ENCODE data around the gene PPFIBP1. TPM values are rescaled to one million over a fixed set of nuclear protein-coding genes. Genes with fewer than 3 reads are reported as not detected.

Gene PPFIBP1
- polyA plus RNA-seq, 2 of the 4 experiments (the other 2 are of a cell fraction) = 24.8 to 89.0 TPM

DNA sequence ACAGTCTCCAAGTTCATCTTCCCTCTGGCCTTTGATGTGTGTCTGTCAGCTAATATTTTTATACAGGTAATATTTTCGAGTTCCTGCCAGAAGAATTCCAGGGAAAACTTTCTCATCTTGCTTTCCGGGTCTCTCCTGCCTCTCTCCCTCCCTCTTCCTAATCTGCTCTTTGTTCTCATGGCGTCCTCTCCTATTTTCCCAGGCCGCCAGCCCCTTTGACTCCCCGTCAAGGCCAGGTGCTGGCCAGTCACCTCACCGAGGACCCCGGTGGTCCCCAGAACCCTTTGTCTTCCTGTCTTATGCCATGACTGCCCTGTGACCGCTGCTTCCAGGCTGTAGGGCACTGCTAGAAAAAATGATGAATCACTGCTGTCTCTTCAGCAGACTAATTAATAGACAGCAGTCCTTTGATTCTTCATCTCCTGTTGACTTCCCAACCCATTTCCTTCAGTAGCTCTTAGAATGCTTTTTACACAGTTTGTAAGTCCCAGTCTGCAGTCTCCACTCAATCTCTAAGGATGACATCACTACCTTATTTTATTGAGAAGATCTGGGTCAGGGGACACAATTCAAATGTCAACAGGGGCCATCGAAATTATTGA, 40.7 kb downstream of the PPFIBP1 start:
- ATAC-seq (peak in 1 of 2 experiments; percentile 65; a peak in 3 of 6 replicates), FAIRE-seq (no peak), DNase-seq (ENCODE audit: low read depth in 1 of 2, low spot score in 1 of 2) (peak in 1 of 2 experiments; percentile 17)
- H3K4me1 ChIP-seq = peaks cover 22% of the 10 kb centered on the region
- peak overlapping the region; percentile 51 for H3K4me2 ChIP-seq
- peak overlapping the region; percentile 44 to 83; a peak in 5 of 6 replicates for H3K27ac ChIP-seq
- POLR2A ChIA-PET = interaction anchor here (2.0 kb wide), 1 partner anchor 15 kb away, joined by 5 read pairs; no protein-coding TSS in a partner anchor
- H3K4me3 ChIP-seq = no peak overlapping the region
- CTCF ChIA-PET = interaction anchor here (1.6 kb wide), 1 partner anchor 15 kb away, joined by 3 read pairs; no protein-coding TSS in a partner anchor
- no peaks in the 10 kb centered on the region for H3K9me3 ChIP-seq
- no peak for TF ChIP-seq EHF (CRISPR knock-in tag; IDR thresholded peaks at IDR 0.05)
- no peak for TF ChIP-seq RAD21 (conservative IDR thresholded peaks at IDR 0.05 in 1 of 2, IDR thresholded peaks at IDR 0.05 in 1 of 2)
- TF ChIP-seq, protein P1, sequence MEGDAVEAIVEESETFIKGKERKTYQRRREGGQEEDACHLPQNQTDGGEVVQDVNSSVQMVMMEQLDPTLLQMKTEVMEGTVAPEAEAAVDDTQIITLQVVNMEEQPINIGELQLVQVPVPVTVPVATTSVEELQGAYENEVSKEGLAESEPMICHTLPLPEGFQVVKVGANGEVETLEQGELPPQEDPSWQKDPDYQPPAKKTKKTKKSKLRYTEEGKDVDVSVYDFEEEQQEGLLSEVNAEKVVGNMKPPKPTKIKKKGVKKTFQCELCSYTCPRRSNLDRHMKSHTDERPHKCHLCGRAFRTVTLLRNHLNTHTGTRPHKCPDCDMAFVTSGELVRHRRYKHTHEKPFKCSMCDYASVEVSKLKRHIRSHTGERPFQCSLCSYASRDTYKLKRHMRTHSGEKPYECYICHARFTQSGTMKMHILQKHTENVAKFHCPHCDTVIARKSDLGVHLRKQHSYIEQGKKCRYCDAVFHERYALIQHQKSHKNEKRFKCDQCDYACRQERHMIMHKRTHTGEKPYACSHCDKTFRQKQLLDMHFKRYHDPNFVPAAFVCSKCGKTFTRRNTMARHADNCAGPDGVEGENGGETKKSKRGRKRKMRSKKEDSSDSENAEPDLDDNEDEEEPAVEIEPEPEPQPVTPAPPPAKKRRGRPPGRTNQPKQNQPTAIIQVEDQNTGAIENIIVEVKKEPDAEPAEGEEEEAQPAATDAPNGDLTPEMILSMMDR (IDR thresholded peaks at IDR 0.05) = no peak
- no peak for TF ChIP-seq RARB (CRISPR knock-in tag; IDR thresholded peaks at IDR 0.05)
- no peak for TF ChIP-seq CHD4 (IDR thresholded peaks at IDR 0.05; ENCODE audit: borderline replicate concordance)
- 62% methylated on average over 9 of the region's 9 CpGs for WGBS (ENCODE audit: missing lambda C conversion rate)

DNA sequence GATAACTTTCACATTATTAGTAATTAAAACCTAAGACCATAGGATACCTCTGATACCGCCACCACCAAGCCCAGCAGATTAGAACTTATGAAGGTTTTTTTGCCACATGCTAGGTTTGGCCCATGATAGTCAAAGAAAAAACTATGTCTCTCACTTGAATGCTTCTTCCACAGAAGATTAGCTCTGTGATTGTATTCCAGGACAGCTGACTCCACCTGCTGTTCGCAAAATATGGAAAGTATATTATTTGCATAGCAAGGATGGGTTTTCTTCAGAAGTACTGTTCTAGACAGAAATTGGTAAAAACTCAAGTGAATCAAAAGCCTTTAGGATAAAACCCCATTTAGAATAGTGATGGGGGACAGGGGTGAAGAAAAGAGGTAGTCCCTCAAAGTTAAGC, 42.2 kb downstream of the PPFIBP1 start:
- ATAC-seq (no peak), DNase-seq (ENCODE audit: low read depth in 1 of 2, low spot score in 1 of 2) (no peak), FAIRE-seq (no peak)
- peaks cover 22% of the 10 kb centered on the region for H3K4me1 ChIP-seq
- no peak overlapping the region for H3K27ac ChIP-seq
- H3K9me3 ChIP-seq = no peaks in the 10 kb centered on the region
- TF ChIP-seq, protein P2, sequence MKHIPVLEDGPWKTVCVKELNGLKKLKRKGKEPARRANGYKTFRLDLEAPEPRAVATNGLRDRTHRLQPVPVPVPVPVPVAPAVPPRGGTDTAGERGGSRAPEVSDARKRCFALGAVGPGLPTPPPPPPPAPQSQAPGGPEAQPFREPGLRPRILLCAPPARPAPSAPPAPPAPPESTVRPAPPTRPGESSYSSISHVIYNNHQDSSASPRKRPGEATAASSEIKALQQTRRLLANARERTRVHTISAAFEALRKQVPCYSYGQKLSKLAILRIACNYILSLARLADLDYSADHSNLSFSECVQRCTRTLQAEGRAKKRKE (CRISPR knock-in tag; IDR thresholded peaks at IDR 0.05; ENCODE audit: low read depth) = no peak
- TF ChIP-seq RAD21 (conservative IDR thresholded peaks at IDR 0.05 in 1 of 2, IDR thresholded peaks at IDR 0.05 in 1 of 2) = peak; percentile 28 to 36; a peak in 1 of 5 replicates
- TF ChIP-seq NR3C1 (IDR thresholded peaks at IDR 0.05) = no peak
- TF ChIP-seq HOXA7 (CRISPR knock-in tag; IDR thresholded peaks at IDR 0.05) = no peak
- TF ChIP-seq PHF8 (IDR thresholded peaks at IDR 0.05; ENCODE audit: borderline replicate concordance, low read depth) = no peak
- no peak for TF ChIP-seq KDM1A (IDR thresholded peaks at IDR 0.05; ENCODE audit: low read depth)
- TF ChIP-seq POLR2AphosphoS2 (conservative IDR thresholded peaks at IDR 0.05; ENCODE audit: low read length) = no peak
- no peak for TF ChIP-seq RARB (CRISPR knock-in tag; IDR thresholded peaks at IDR 0.05)
- WGBS (ENCODE audit: missing lambda C conversion rate) = 84% methylated on average over 2 of the region's 2 CpGs
- H3K4me2 ChIP-seq = no peak overlapping the region
- POLR2A ChIA-PET = interaction anchor here (1.0 kb wide), 1 partner anchor 42 kb away, joined by 3 read pairs; the partner anchor contains the start of gene PPFIBP1
- CTCF ChIA-PET = interaction anchor here (1.0 to 1.2 kb wide), 2 partner anchors 11 to 15 kb away, joined by 3 read pairs; no protein-coding TSS in a partner anchor
- no peak overlapping the region for H3K4me3 ChIP-seq

DNA sequence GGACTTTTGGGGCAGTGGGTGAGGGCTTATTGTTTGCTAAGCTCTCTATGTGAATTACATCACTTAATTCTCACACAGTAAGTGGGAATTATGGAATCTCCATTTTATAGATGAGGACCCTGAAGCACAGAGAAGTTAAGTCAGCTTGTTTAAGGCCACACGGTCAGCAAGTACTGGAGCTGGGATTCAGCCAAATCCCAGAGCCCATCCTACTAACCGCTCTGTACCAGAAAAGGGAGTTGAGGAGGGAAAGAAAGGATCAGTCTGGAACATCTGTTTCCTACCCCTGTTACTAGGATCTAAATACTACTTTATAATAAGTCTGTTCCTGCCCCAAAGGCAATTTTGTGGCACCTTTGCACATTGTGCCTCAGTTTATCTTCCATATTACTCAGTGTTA, 42.6 kb downstream of the PPFIBP1 start:
- Histone ChIP-seq H3K4me1 (peaks cover 21% of the 10 kb centered on the region), H3K9me3 (no peaks in the 10 kb centered on the region), H3K4me3 (no peak overlapping the region), H3K27ac (no peak overlapping the region), H3K4me2 (no peak overlapping the region)
- 87% methylated on average over 2 of the region's 2 CpGs for WGBS (ENCODE audit: missing lambda C conversion rate)
- ChIA-PET CTCF (interaction anchor here (1.0 to 1.2 kb wide), 2 partner anchors 11 to 15 kb away, joined by 3 read pairs; no protein-coding TSS in a partner anchor), POLR2A (interaction anchor here (0.6 to 1.0 kb wide), 2 partner anchors 42 to 574 kb away, joined by 3 to 5 read pairs; partner anchors contain the start of gene PPFIBP1)
- no peak for DNase-seq (ENCODE audit: low read depth in 1 of 2, low spot score in 1 of 2)
- no peak for FAIRE-seq
- TF ChIP-seq GATA3 (IDR thresholded peaks at IDR 0.05; ENCODE audit: borderline replicate concordance) = no peak
- no peak for ATAC-seq

DNA sequence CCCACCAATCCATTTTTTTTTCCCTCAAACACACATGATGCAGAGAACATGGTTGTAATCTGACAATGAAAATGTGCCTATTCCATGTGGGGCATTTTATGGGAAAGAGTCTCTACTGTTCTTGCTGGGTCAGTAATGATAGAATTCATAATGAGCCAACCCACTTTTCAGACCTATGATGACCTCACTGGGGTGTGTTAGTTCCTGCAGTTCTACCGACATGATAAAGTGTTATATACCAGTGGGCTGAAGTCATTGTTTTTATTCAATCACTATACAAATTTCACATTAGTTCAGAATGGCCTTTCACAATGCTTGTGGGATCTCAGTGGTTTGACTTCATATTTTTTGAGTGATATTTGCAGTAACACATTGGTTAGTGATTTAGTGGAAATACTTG, 47.5 kb downstream of the PPFIBP1 start:
- DNase-seq (ENCODE audit: low read depth in 1 of 2, low spot score in 1 of 2) (no peak), ATAC-seq (no peak), FAIRE-seq (peak; percentile 46)
- Histone ChIP-seq H3K4me3 (no peak overlapping the region), H3K4me1 (peaks cover 35% of the 10 kb centered on the region), H3K9me3 (no peaks in the 10 kb centered on the region), H3K4me2 (no peak overlapping the region), H3K27ac (no peak overlapping the region)
- WGBS (ENCODE audit: missing lambda C conversion rate) = 38% methylated on average over 1 of the region's 1 CpG
- ChIA-PET CTCF (no interaction called here), POLR2A (no interaction called here)
- no peak for TF ChIP-seq MAFK (IDR thresholded peaks at IDR 0.05; ENCODE audit: partially characterized antibody)
- TF ChIP-seq EHMT2 (IDR thresholded peaks at IDR 0.05; ENCODE audit: low read depth) = no peak
- no peak for TF ChIP-seq TP53 (CRISPR knock-in tag; IDR thresholded peaks at IDR 0.05)
- TF ChIP-seq NFE2L2 (conservative IDR thresholded peaks at IDR 0.05; ENCODE audit: low read length) = no peak
- TF ChIP-seq, protein P2 (CRISPR knock-in tag; IDR thresholded peaks at IDR 0.05; ENCODE audit: low read depth) = no peak
- TF ChIP-seq, protein P3, sequence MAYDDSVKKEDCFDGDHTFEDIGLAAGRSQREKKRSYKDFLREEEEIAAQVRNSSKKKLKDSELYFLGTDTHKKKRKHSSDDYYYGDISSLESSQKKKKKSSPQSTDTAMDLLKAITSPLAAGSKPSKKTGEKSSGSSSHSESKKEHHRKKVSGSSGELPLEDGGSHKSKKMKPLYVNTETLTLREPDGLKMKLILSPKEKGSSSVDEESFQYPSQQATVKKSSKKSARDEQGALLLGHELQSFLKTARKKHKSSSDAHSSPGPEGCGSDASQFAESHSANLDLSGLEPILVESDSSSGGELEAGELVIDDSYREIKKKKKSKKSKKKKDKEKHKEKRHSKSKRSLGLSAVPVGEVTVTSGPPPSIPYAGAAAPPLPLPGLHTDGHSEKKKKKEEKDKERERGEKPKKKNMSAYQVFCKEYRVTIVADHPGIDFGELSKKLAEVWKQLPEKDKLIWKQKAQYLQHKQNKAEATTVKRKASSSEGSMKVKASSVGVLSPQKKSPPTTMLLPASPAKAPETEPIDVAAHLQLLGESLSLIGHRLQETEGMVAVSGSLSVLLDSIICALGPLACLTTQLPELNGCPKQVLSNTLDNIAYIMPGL (CRISPR knock-in tag; IDR thresholded peaks at IDR 0.05; ENCODE audit: borderline replicate concordance) = no peak
- TF ChIP-seq CHD4 (IDR thresholded peaks at IDR 0.05; ENCODE audit: borderline replicate concordance) = no peak

All from A549 (cell line).